GM18505 (cell line): Measurements from ENCODE around the gene PHKG2.

Experiments
- ATAC-seq: cut with Tn5 transposase; IDR thresholded peaks from one replicate; pipeline ENCODE4 v1.9.1; 2021; ENCODE audit not compliant: unreplicated experiment
- POLR2A ChIP-seq: IDR thresholded peaks from 4 replicates; pipeline ENCODE4 v1.6.1; 2011; ENCODE audit warnings: borderline replicate concordance; ENCODE audit not compliant: insufficient read depth, insufficient read length; ENCODE audit errors: extremely low read depth

Gene PHKG2

GRCh38 chr16:30787613-30788378 is 39.6 kb downstream of the PHKG2 start:
- ATAC-seq, result no peak
- TF ChIP-seq POLR2A, result no peak

- no peak for TF ChIP-seq POLR2A
- ATAC-seq, result no peak
These were observed 45.4 kb downstream of the PHKG2 start for GRCh38 chr16:30793508-30794069.

GRCh38 chr16:30794634-30795033 is 46.4 kb downstream of the PHKG2 start:
- no peak for ATAC-seq

GRCh38 chr16:30797670-30798309 is 49.6 kb downstream of the PHKG2 start:
- no peak for TF ChIP-seq POLR2A
- no peak for ATAC-seq

More at GRCh38 chr16:30794634-30795033, 46.4 kb downstream of the PHKG2 start:
- no peak for TF ChIP-seq POLR2A
